Loucy (cell line): ENCODE data around the gene ST14.

ENCODE experiments used
- H2AFZ ChIP-seq: fragments of 200-600 bp; sonication (generic); 2 replicates; pipeline ENCODE4 v1.6.0; 2016; ENCODE audit warnings: antibody characterized with exemption, mild to moderate bottlenecking, low read length, moderate library complexity
- H3F3A ChIP-seq: fragments of 200-600 bp; 2 replicates; pipeline ENCODE4 v1.6.0; 2016; ENCODE audit warnings: antibody characterized with exemption, low read depth, mild to moderate bottlenecking
- H3K27me3 ChIP-seq: fragments of 200-600 bp; sonication (generic); 2 replicates; pipeline ENCODE4 v1.6.1; 2014; ENCODE audit warnings: low read length, mild to moderate bottlenecking; ENCODE audit not compliant: insufficient read depth, poor library complexity, severe bottlenecking
- H3K36me3 ChIP-seq: fragments of 200-600 bp; sonication (generic); 2 replicates; pipeline ENCODE4 v1.6.1; 2016; ENCODE audit warnings: low read length; ENCODE audit not compliant: insufficient read depth
- H3K4me1 ChIP-seq: fragments of 200-600 bp; sonication (generic); 2 replicates; pipeline ENCODE4 v1.5.1; 2014; ENCODE audit warnings: low read length, mild to moderate bottlenecking; ENCODE audit not compliant: insufficient read depth, poor library complexity, severe bottlenecking
- H3K4me2 ChIP-seq: fragments of 200-600 bp; sonication (generic); 2 replicates; pipeline ENCODE4 v1.6.0; 2014; ENCODE audit warnings: antibody characterized with exemption, low read length, low read depth, mild to moderate bottlenecking; ENCODE audit not compliant: poor library complexity, severe bottlenecking
- H3K4me3 ChIP-seq: fragments of 200-600 bp; sonication (generic); 2 replicates; pipeline ENCODE4 v1.5.1; 2014; ENCODE audit warnings: low read length, mild to moderate bottlenecking, mixed read lengths; ENCODE audit not compliant: poor library complexity, severe bottlenecking
- H3K79me2 ChIP-seq: fragments of 200-600 bp; sonication (generic); 2 replicates; pipeline ENCODE4 v1.6.1; 2014; ENCODE audit warnings: low read length; ENCODE audit not compliant: insufficient read depth
- H3K9ac ChIP-seq: fragments of 200-600 bp; sonication (generic); 2 replicates; pipeline ENCODE4 v1.6.0; 2014; ENCODE audit warnings: mild to moderate bottlenecking, low read depth, low read length, moderate library complexity; ENCODE audit not compliant: poor library complexity, severe bottlenecking
- H3K9me2 ChIP-seq: fragments of 200-600 bp; sonication (generic); replicated peaks from 2 replicates; pipeline ENCODE4 v1.6.1; 2016; ENCODE audit warnings: low read depth, low read length, mixed read lengths
- H3K9me3 ChIP-seq: fragments of 200-600 bp; sonication (generic); 2 replicates; pipeline ENCODE4 v1.6.1; 2014; ENCODE audit warnings: mild to moderate bottlenecking, antibody characterized with exemption, low read length, low read depth; ENCODE audit not compliant: insufficient read depth
- H4K20me1 ChIP-seq: fragments of 200-600 bp; sonication (generic); 2 replicates; pipeline ENCODE4 v1.6.0; 2014; ENCODE audit warnings: antibody characterized with exemption, low read length, mild to moderate bottlenecking; ENCODE audit not compliant: insufficient read depth, poor library complexity, severe bottlenecking
- EZH2phosphoT487 ChIP-seq: fragments of 200-600 bp; IDR thresholded peaks from 2 replicates; pipeline ENCODE4 v1.6.1; 2018; ENCODE audit warnings: antibody characterized with exemption, mild to moderate bottlenecking, moderate library complexity, borderline replicate concordance
- TF ChIP-seq, protein P1 (sequence below): fragments of 200-600 bp; sonication (generic); conservative IDR thresholded peaks from 2 replicates; pipeline ENCODE4 v1.5.1; 2014; ENCODE audit warnings: mild to moderate bottlenecking, antibody characterized with exemption, low read length

ST14 gene

DNA sequence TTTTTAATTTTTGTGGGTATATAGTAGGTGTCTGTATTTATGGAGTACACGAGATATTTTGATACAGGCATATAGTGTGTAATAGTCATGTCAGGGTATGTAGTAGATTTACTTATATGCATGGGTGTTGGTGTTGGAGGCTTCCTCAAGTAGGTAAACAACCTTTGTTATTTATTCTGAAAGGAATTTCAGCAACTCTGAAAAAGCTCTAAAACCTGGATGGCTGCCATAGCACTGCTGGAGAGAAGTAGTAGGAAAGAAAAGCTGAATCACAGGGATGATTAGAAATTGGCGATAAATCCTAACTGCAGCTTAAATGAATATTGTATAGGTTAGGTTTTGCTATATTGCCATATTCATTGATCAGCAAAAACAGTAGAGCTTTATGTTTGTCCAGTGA, 44.4 kb upstream of the ST14 start:
- no peak overlapping the region for H3K9ac ChIP-seq
- H3K4me2 ChIP-seq, result no peak overlapping the region
- no peak overlapping the region for H3K4me3 ChIP-seq
- H3K79me2 ChIP-seq, result peaks cover 75% of the 10 kb centered on the region
- H4K20me1 ChIP-seq, result no peaks in the 10 kb centered on the region
- no peak overlapping the region for H2AFZ ChIP-seq
- TF ChIP-seq, protein P1, sequence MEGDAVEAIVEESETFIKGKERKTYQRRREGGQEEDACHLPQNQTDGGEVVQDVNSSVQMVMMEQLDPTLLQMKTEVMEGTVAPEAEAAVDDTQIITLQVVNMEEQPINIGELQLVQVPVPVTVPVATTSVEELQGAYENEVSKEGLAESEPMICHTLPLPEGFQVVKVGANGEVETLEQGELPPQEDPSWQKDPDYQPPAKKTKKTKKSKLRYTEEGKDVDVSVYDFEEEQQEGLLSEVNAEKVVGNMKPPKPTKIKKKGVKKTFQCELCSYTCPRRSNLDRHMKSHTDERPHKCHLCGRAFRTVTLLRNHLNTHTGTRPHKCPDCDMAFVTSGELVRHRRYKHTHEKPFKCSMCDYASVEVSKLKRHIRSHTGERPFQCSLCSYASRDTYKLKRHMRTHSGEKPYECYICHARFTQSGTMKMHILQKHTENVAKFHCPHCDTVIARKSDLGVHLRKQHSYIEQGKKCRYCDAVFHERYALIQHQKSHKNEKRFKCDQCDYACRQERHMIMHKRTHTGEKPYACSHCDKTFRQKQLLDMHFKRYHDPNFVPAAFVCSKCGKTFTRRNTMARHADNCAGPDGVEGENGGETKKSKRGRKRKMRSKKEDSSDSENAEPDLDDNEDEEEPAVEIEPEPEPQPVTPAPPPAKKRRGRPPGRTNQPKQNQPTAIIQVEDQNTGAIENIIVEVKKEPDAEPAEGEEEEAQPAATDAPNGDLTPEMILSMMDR, result no peak
- TF ChIP-seq EZH2phosphoT487, result no peak
- H3K9me3 ChIP-seq, result no peaks in the 10 kb centered on the region
- H3K27me3 ChIP-seq, result no peaks in the 10 kb centered on the region
- no peaks in the 10 kb centered on the region for H3K9me2 ChIP-seq
- H3F3A ChIP-seq, result peaks cover 12% of the 10 kb centered on the region; the same call in 1 of the 2 replicates
- H3K36me3 ChIP-seq, result peaks cover 36% of the 10 kb centered on the region
- peaks cover 71% of the 10 kb centered on the region for H3K4me1 ChIP-seq

DNA sequence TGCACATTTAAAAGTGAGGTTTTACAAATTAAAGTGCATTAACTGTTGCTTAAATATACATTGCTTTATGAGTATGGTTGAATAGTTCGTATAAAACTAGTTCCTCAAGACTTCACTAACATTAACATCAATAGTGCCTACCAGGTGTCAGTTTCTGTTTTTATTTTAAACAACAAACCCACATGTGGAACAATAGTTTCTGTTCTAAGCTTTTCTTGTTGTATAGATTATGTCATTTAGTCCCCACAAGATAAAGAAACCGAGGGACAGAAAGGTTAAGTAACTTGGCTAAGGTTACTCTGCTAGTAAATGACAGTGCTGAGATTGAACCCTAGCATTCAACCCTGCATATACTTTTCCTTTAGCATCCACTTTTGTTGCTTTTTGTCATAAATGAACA, 41.4 kb upstream of the ST14 start:
- H3K4me3 ChIP-seq, result peak overlapping the region; percentile 58
- H3K9me3 ChIP-seq, result no peaks in the 10 kb centered on the region
- no peak for TF ChIP-seq EZH2phosphoT487
- TF ChIP-seq, protein P1, result no peak
- H4K20me1 ChIP-seq, result no peaks in the 10 kb centered on the region
- peaks cover 59% of the 10 kb centered on the region for H3K4me1 ChIP-seq
- no peaks in the 10 kb centered on the region for H3F3A ChIP-seq
- peak overlapping the region; percentile 48 for H3K9ac ChIP-seq
- peaks cover 28% of the 10 kb centered on the region; the same call in 1 of the 2 replicates for H3K36me3 ChIP-seq
- H3K27me3 ChIP-seq, result no peaks in the 10 kb centered on the region
- H3K9me2 ChIP-seq, result no peaks in the 10 kb centered on the region
- H2AFZ ChIP-seq, result no peak overlapping the region
- H3K4me2 ChIP-seq, result peak overlapping the region; percentile 76
- H3K79me2 ChIP-seq, result peaks cover 66% of the 10 kb centered on the region

DNA sequence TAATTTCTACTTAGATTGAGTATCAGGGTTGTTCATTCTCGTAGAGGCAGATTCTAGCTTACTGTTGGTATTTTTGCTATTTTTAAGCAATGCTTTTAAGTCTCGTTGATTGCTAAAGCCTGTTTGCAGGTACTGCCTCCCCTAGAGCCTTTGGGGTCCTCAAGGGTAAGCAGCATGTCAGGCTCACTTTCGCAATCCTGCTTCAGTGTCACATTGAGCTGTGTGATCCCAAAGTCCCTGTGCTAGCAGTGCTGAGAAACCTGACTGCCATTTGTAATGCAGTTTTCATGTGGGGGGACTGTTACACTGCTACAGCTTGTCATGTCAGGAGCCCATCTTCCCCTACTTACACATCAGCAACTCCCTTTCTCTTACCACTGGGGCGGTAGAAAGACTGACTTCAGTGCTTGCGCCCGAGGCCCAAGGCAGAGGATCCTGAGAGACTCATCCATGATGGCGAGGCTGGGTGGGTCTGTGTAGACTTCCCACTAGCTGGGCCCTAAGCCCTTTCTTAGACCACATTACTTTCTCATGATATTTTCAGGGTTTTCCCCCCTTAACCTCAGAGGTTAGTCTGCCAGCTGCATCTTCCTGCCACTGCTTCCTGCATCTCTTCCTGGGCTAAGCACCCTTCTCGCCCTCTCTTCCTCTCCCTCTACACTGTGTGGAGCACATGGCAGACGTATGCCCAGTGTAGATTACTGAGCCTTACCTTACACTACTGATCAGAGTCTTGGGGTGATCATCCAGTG, 40.8 kb upstream of the ST14 start:
- Histone ChIP-seq H3K9me2 (no peaks in the 10 kb centered on the region), H3K4me1 (peaks cover 59% of the 10 kb centered on the region), H3K9me3 (no peaks in the 10 kb centered on the region), H3F3A (no peaks in the 10 kb centered on the region), H4K20me1 (no peaks in the 10 kb centered on the region), H3K9ac (peak overlapping the region; percentile 48), H3K79me2 (peaks cover 61% of the 10 kb centered on the region), H3K36me3 (peaks cover 31% of the 10 kb centered on the region; the same call in 1 of the 2 replicates), H3K27me3 (no peaks in the 10 kb centered on the region), H3K4me2 (peak overlapping the region; percentile 76), H3K4me3 (peak overlapping the region; percentile 58), H2AFZ (no peak overlapping the region)
- TF ChIP-seq EZH2phosphoT487, result no peak
